Measurements from ENCODE around the gene SHANK1.

Gene SHANK1

DNA sequence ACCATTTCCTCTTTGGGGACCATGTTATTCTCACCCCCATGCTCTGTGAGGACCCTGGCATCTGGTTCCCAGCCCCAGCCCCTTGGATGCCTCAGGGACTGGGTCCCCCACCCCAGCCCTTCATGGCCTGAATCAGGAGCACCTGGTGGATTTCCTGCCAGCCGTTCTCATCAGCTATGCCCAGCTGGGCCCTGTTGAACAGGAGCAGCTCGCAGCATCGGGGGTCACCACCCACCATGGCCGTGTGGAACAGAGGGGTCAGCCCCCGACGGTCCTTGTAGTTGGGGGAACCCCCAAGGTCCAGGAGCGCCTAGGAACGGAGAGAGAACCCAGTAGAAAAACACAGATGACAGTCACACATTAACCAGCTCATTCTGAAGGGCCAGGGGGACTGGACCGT is 7.8 kb downstream of the SHANK1 start:
- no peak for ATAC-seq

DNA sequence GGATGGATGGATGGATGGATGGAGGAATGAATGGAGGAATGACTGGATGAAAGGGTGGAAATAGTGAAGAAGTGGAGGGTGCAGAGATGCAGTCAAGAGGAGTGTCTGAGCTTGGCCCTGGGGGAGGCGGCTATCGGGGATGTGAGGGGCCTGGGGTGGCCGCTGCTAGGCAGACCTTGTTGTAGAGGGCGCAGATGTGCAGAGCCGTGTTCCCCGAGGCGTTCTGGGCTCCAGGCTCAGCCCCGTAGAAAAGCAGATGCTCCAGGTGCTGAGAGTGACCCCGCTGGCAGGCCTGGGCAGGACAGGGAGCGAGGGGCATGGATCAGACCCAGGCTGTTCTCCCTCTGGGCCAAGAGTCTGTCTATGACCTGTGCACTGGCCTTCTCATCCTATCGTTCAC is 8.4 kb downstream of the SHANK1 start:
- no peak for ATAC-seq
- DNase-seq: no peak

More for the DNA sequence above, 7.8 kb downstream of the SHANK1 start:
- no peak for DNase-seq

DNA sequence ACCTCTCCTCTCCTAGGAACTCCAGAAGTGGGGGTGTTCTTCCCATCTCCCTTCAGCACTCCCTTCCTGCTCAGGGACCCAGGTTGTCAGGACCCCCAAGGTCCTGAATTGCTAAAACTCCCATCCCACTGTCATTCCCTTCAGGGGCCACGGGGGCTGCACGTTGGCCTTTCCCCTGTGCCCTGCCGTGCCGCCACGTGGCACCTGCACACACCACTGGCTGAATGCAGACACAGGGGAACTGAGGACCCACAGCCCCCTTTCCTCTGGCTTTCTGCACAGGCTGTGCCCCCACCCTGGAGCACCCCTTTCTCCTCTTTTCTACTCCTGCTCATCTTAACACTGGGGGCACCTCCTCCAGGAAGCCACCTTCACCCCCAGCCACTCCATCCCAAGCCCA is 9.0 kb downstream of the SHANK1 start:
- DNase-seq (no peak), ATAC-seq (no peak)

DNA sequence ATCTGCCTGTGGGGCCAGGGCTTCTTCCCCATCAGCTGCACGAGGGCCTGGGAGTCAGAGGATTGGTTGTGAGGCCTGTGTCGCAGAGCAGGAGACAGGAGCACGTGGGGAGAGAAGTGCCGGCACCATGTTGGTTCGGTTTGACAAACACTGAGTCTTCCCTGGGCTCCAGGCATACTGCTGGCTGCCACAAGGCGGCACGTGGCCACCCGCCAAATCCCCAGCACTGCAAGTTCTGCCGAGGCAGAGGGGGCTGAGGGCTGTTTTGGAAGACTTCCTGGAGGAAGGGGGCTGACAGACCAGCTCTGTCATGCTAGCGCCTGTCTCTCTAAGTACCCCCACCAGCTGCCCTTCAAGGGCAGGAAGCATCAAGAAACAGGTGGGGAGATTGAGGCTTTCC is 9.5 kb downstream of the SHANK1 start:
- DNase-seq: no peak
- no peak for ATAC-seq

DNA sequence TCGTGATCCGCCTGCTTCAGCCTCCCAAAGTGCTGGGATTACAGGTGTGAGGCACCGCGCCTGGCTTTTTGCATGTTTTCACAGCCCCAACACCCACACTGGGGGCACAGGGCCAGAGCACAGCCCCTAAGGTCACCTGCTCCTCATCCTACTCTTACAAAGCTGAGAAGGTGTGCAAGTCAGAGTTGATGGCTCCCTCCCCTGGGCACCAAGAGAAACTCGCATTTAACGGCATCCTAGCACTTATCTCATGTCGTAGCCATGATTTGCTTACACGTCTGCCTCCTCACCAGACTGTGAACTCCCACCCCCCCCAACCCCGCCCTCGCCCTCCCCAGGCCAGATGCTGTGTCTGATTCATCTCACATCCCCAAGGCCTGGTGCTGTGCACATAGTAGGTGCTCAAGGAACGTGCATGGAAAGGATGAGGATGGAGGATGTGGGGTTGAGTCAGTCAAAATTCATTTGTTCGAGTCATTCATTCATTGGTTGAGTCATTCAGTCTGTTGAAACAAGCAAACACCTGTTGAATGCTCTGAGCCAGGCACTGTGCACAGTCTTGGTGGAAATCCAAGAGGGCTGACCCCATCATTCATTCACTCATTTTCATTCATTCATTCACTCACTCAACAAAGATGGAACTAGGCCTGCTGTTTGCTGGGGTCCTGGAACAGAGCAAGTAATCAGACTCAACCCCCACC is 11.3 kb downstream of the SHANK1 start:
- ATAC-seq: no peak
- no peak for DNase-seq

DNA sequence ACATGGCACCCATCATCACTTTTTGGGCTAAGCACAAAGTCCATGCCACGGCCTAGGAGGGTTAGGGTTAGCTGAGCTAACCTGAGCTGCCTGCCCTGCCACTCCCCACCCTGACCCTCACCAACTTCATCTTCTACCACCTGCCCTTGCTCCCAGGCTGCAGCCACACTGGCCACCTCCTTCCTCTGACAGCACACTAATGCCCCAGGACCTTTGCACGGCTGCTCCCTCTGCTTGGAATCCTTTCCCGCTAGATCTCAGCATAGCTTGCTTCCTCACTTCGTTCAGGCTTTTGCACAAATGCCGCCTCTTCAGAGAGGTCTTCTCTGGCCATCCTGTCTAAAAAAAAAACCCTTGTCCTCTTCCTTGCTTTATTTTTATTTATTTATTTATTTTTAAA is 13.2 kb downstream of the SHANK1 start:
- no peak for ATAC-seq
- DNase-seq: no peak

DNA sequence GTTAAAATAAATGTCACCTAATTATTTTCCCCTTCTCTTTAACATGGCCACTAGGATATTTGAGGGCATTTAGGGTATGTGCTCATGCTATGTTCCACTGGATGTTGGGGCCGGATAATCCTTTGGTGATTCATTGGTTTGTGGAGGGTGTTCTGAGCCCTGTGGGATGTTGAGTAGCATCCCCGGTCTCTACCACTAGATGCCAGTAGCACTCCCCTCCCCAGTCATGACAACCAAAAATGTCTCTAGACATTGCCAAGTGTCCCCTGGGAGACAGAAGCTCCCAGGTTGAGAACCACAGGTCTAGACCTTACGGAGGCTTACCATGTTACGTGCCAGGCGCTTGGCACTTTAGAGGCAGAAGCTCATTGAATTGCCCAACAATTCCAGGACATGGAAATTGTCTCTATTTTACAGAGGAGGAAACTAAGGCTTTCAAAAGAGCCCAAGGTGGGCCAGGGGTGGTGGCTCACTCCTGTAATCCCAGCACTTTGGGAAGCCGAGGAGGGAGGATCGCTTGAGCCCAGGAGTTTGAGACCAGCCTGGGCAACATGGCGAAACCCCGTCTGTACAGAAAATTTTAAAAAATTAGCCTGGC is 14.1 kb downstream of the SHANK1 start:
- peak; percentile 55 for DNase-seq
- peak; percentile 78 for ATAC-seq

DNA sequence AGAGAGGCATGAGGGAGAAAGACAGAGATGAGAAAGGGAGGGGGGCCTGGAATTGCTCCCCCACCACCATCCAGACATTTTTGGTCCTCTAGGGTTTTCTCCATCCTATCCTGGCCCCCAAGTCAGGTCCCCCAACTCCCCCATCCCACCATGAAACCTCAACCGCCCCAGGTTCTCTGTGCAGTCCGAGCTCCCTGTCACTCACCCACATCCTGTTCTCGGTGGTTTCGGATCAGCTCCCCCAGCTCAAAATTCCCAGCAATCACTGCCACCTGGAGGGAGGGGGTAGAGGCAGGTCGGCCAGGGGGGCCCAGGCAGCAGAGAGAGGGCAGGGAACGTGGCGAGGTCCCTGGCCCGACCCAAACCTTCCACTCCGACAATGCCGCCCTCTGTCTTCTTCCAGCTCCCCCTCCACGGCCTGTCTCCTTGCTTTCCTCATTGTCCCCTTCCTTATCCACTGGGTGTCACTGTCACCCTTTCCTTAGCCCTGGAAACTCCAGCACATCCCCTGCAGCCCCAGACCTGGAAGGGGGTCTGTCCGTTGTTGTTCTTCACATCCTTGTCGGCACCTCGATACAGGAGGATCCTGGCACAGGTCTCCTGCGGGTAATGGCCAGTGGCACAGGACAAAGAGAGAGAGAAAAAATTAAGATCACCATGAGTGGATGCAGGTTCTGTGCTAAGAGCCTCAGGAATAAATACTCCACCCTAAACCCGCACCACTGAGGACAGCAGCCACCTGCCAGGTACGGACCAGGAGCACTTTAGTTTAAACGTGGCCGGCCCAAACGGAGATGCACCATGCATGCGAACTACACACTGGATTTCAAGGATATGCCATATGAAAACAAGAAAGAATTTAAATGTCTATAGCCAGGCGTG is 15.4 kb downstream of the SHANK1 start:
- ATAC-seq (no peak), DNase-seq (no peak)

DNA sequence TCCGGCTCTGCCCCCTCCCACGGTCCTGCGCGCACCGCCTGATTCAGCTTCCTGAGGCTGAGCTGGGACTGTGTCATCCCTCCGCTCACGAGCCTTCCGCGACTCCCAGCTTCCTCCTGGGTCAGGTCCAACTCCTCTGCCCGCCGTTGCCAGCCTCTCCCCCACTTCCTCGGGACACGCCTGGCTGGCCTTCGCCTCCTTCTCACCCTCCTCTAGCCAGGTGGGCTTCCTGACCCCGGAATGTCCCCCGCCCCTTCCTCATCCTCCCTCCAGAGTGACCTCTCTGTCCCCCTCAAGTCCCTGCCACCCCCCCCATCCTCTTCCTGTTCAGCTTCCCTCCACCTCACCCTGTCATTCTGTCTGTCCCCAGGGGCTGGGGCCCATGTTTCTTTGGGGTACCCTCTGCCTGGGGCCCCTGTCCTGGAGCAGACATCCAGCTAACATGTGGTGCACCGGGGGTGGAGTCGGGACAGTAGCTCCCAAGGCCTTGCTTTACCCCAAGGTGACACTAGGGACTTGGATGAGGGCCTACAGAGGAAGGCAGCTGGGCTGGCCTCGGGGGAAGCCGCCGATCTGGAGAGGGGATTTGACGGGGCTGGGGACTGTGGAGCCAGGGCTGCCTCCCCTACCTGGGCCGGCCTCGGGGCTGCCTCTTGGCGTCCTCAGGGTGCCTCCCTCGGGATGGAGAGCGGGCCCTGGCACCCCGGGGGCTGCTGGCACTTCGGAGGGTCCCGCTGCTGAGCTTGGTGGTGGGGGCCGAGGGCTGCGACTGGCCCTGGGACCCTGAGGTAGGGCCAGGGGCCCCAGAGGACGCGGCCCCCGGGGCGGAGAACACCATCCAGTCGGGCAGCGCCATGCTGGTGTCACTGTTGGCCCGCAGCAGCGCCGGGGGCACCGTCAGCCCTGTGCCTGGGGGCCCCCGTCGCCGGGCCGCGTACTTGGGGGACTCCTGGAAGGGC is 16.5 kb downstream of the SHANK1 start:
- no peak for DNase-seq

DNA sequence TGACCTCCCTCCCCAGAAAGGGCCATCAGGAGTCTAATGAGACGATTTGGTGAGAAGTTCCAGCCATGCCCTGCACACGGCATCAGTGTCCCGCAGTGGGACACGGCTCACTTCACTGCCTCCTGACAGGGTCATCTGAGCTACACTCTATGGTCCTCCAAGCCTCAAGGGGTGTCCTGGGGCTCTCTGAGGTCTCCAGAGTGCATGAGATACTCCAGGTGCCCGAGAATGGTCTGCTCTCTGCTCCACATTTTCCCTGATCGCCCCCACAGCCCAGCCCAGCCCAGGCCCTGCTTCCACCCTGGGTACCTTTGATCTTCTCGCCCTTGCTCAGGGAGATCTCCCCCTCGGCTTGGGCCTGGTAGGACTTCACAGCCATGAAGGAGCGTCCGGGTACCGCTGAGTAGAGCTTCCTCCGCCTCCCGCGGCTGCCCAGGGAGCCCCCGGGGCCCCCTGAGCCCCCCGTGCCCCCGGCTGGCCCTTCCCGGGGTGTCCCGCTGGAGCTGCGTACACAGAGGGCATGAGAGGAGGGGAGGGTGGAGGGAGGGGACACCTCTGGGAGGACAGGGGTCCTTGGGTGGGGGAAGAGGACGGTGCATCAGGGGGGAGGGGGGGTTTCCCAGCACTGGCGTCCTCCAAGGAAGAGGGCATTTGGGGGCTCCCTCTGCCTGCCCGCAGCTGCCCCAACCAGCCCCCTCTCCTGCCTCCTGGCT is 17.3 kb downstream of the SHANK1 start:
- no peak for ATAC-seq

More for the DNA sequence above, 16.5 kb downstream of the SHANK1 start:
- no peak for ATAC-seq

DNA sequence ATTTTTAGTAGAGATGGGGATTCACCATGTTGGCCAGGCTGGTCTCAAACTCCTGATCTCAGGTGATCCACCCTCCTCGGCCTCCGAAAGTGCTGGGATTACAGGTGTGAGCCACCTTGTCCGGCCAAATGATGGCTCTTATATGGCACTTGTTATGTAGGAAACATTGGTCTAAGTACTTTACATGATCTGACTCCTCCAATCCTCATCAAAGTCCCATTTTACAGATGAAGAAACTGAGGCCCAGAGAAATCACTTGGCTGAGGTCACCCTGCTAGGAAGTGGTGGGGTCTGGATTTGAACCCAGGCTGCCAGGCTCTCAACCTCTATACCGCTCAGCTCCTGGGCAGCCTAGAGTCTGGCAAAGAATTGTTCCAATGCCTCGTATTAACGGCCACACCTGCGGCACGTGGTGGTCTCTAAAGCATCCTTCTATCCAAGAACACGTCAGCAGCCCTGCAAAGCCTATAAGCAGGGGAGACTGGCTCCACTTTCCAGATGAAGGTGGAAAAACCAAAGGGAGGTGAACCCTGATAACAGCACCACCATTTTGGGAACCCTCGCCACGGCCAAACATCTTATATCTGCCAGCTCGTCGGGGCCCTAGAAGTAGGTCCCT is 18.1 kb downstream of the SHANK1 start:
- no peak for DNase-seq
- no peak for ATAC-seq

More for the DNA sequence above, 17.3 kb downstream of the SHANK1 start:
- no peak for DNase-seq

DNA sequence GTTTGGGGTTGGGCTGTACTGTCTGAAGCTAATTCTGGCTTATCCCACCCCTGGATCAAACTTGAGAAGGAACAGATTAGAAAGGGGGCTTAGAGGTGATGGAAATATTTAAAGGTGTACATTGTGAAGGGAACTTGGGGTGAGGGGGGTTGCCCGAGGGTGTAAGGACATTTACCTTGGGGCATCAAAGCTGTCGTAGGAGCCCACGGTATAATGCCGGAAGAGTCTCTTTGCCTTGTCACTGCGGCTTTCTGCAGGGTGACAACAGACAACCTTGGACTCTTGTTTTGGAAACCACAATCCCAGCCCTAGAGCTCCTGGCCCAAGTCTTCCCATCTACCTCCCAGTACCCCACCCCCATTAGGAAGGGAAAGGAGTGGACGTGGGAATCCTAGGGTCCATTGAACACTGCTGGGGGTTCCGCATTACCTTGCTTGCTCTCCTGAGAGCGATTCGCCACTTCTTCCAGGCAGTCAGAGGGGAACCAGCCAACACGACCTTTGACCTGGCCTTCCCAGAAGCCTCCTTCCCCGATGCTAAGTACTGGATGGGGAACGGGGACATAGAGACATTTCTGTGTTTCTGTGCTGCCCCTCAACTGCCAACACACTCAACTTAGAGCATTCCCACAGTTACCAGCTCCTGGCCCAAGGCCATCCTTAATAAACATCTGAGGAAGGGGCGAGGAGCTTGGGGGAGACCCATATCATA is 22.0 kb downstream of the SHANK1 start:
- ATAC-seq: no peak
- DNase-seq: no peak

DNA sequence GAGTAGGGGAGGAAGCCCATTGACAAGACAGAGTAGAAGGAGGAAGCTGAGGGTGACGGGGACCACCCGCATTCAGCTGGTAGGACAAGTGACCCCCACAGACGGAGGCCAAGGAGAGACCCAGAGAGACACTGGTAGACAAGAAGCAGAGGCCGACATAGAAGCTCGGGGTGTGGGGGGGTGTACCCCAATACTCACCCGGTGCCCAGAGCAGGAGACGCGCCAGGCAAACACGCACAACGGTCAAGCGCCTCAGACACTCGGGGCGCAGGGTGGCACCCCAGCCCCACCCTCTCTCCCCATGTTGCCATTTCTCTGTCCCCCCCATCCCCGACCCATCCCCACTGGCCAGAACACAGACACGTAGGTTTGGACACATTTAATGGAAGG is 23.5 kb downstream of the SHANK1 start:
- DNase-seq (no peak), ATAC-seq (peak; percentile 17)

DNA sequence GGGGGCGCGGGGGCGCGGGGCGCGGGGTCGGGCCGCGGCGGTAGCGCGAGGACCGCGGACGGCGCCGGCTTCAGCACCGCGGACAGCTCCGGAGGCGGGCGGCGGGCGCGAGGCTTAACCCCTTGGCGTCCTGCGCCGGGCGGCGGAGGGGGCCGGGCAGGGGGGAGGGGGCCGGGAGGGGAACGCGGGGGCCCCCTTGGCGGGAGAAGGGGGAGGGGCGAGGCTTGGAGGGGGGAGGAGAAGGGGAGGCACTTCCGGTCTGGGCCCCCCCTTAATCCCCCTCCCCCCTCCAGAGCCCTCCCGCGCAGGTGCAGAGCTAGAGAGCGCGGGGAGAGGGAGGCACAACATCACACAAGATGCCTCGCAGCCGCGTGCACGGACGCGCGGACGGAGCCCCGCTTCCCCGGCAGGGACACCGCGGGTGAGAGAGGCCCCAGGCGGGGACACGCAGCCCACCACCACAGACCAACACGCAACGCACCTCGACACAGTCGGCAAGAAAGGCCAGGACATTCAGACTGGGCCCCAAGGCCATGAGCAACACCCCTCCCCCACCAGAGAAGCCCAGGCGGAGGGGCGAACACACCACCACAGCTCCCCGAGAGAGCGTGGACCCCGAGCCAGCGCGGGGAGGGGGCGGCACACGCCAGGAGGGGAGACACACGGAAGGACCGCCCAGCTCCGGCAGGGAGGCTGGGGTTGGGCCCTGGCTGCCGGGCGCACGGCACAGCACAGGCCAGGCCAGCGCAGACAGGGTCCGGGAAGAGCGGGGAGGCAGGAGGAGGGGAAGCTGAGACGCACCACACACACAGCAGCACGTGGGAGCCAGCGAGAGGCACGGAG is 24.1 kb downstream of the SHANK1 start:
- ATAC-seq (no peak), DNase-seq (peak; percentile 49)

DNA sequence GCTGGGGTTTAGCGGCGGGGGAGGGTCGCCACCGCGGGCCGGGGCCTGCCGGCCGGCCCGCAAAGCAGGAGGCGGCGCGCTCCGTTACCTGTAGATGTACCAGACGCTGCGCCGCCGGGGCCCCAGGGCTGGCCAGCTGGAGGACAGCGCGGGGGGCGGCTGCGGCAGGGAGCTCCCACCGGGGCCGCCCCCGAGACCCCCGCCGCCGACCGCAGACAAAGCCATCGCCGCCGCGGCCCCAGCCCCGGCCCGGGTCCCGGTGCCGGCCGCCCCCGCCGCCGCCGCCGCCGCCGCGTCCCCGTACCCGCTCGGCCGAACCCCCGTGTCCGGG is 24.8 kb downstream of the SHANK1 start:
- ATAC-seq (no peak), DNase-seq (no peak)

DNA sequence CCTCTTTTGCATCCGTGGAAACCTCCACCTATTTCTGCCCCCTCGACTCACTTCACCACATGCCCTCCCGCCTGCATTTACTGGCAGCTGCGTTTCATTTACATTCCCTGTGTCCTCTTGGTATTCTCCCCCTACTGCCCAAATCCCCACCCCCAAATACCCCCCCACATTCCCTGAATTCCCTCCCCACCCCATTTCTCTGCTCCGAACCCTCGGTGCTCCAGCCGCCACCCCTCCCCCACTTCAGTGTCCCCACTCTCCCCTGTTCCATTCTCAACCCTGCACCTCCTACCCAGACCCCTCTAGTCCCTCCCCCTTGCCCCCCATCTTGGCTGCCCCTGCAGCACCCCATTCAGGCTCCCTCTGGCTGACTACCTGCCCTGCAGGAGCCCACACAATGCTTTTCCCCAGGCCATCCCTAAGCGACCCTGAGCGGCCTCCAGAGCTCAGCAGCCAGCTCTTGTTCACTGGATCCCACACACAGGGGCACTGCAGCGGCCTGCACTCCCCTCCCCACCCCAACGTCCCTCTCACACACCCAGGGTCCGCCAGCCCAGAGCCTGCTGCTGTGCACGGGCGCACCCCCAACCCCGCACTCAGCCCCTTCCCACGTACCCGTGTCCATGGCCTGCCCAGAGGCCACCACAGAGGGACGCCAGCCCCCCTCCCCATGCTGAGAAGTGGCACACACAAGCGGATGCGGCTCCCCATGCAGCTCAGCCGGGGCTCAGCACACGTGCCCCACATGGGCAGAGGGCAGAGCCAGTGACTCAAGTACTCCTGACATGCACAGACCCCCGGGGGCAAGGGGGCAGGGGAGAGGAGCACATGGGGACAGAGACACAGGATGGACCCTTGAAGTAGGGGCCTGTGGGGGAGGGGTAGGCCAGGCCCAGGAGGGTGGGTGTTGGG is 26.3 kb downstream of the SHANK1 start:
- DNase-seq (no peak), ATAC-seq (no peak)

DNA sequence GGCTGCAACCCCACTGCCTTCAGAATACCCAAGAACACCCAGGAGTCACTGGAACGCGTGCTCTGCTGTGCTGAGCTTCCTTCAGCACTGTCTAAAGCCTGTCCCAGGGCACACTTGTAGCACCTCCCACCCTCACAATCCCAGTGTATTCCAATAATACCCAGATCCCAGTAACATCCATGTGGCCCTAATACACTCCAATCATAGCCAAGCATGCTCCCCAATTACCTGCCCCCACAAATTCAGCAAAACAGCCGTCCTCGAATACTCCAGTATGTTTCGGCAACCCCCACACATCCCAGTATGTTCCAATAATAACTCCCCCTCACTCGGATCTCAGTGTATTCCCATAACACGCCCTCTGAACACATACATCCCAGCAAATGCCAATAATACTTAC is 29.2 kb downstream of the SHANK1 start:
- no peak for ATAC-seq
- no peak for DNase-seq

DNA sequence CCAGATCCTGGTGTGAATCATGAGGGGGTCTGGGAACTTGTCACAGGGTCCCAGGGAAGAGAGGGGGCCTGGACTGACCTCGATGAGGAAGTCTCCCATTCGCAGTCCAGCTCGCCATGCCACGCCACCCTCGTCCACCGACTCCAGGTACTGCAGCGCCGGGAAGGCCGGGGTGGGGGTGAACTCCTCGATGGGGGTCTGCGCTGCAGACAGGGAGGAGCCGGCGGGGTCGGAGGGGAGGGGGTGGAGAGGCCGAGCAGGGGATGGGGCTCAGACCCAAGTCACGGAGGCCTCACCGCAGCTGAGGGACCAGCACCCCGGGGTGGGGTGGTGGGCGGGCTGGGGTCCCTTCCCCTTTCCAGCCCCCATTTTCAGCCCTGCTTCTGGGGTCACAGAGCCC is 30.8 kb downstream of the SHANK1 start:
- no peak for DNase-seq
- ATAC-seq: no peak
